GM21390 (cell line): ENCODE results near the gene HSPA1B.

Source experiments
- ATAC-seq: cut with Tn5 transposase; IDR thresholded peaks from one replicate; pipeline ENCODE4 v1.9.1; 2021; ENCODE audit not compliant: unreplicated experiment

The HSPA1B gene

GRCh38 chr6:31878726-31879125 is 51.2 kb downstream of the HSPA1B start, which contains the start of gene SLC44A4:
Gene SLC44A4 (minus strand): TSS chr6:31878997. CDS start chr6:31878980, 17 bp downstream.
- no peak for ATAC-seq

- no peak for ATAC-seq
Observed at GRCh38 chr6:31879143-31879542, 51.6 kb downstream of the HSPA1B start.
